PC-9 (cell line): ENCODE results near the gene OR6B1. TPM values are rescaled to one million over a fixed set of nuclear protein-coding genes. Genes with fewer than 3 reads are reported as not detected.

ENCODE experiments used
- BruUV-seq: library from RNA; stranded (reverse); fragments of 400-500 nt; replicated peaks from 2 replicates; lab custom pipeline; 2021; lab: Mats Ljungman, UMichigan
- CTCF ChIA-PET: fragments of 300-600 bp; sonication (Branson Sonifier 250); formaldehyde crosslinking; loops from one replicate; lab custom pipeline; 2022; ENCODE audit warnings: antibody characterized with exemption; lab: Charles Lee
- POLR2A ChIA-PET: fragments of 300-600 bp; sonication (Branson Sonifier 250); formaldehyde crosslinking; loops from one replicate; lab custom pipeline; 2022; ENCODE audit warnings: antibody characterized with exemption; ENCODE audit not compliant: unreplicated experiment; lab: Charles Lee
- DNase-seq, 2 experiments: peaks; one replicate each; pipeline versions ENCODE4 v3.0.0 to v3.0.0-alpha.2; 2015 to 2022; ENCODE audit warnings: mixed read lengths in 1 of 2
- H2AFZ ChIP-seq: fragments of 200-600 bp; sonication (generic); 2 replicates; pipeline ENCODE4 v1.8.1; 2017; ENCODE audit warnings: antibody characterized with exemption
- H3F3A ChIP-seq: fragments of 200-600 bp; sonication (generic); 2 replicates; pipeline ENCODE4 v1.8.1; 2017; ENCODE audit warnings: antibody characterized with exemption, mild to moderate bottlenecking, low read depth; ENCODE audit not compliant: insufficient read depth
- H3K27ac ChIP-seq: fragments of 200-600 bp; sonication (generic); 2 replicates; pipeline ENCODE4 v1.6.1; 2016; ENCODE audit warnings: mixed run types
- H3K27me3 ChIP-seq: fragments of 200-600 bp; sonication (generic); 2 replicates; pipeline ENCODE4 v1.6.1; 2016; ENCODE audit warnings: low read depth, mixed run types; ENCODE audit not compliant: insufficient read depth
- H3K36me3 ChIP-seq: fragments of 200-600 bp; sonication (generic); 2 replicates; pipeline ENCODE4 v1.6.1; 2016; ENCODE audit warnings: low read depth, mixed run types
- H3K4me1 ChIP-seq: fragments of 200-600 bp; sonication (generic); replicated peaks from 2 replicates; pipeline ENCODE4 v1.6.1; 2016; ENCODE audit warnings: mixed run types; ENCODE audit not compliant: insufficient read depth
- H3K4me2 ChIP-seq: fragments of 200-600 bp; sonication (generic); 2 replicates; pipeline ENCODE4 v1.6.1; 2017; ENCODE audit warnings: mixed run types
- H3K4me3 ChIP-seq: fragments of 200-600 bp; sonication (generic); 2 replicates; pipeline ENCODE4 v1.6.1; 2016; ENCODE audit warnings: mixed run types
- H3K79me2 ChIP-seq: fragments of 200-600 bp; sonication (generic); 2 replicates; pipeline ENCODE4 v1.6.1; 2017; ENCODE audit warnings: low read depth, mixed run types
- H3K9me2 ChIP-seq: fragments of 200-600 bp; sonication (generic); 2 replicates; pipeline ENCODE4 v1.8.1; 2017; ENCODE audit warnings: mild to moderate bottlenecking; ENCODE audit not compliant: insufficient read depth
- H3K9me3 ChIP-seq: fragments of 200-600 bp; sonication (generic); 2 replicates; pipeline ENCODE4 v1.8.1; 2016; ENCODE audit warnings: low read depth; ENCODE audit not compliant: insufficient read depth
- H4K20me1 ChIP-seq: fragments of 200-600 bp; sonication (generic); 2 replicates; pipeline ENCODE4 v1.8.1; 2017; ENCODE audit not compliant: insufficient read depth
- CTCF ChIP-seq: fragments of 200-600 bp; sonication (generic); conservative IDR thresholded peaks from 2 replicates; pipeline ENCODE4 v1.6.1; 2017; ENCODE audit warnings: mixed run types, antibody characterized with exemption, mild to moderate bottlenecking, moderate library complexity
- EZH2 ChIP-seq: fragments of 200-600 bp; sonication (generic); IDR thresholded peaks from 2 replicates; pipeline ENCODE4 v1.8.0; 2017; ENCODE audit warnings: antibody characterized with exemption, low read depth
- intact Hi-C: fragments of 100-400 bp; cut with micrococcal nuclease; formaldehyde crosslinking; loops from one replicate; pipeline ENCODE4 v1.10.0; 2022; ENCODE audit not compliant: unreplicated experiment
- total RNA-seq: library from RNA; stranded (reverse); gene quantifications from 2 replicates; pipeline ENCODE4 v1.2.3, GENCODE V29; 2021

Gene OR6B1
- total RNA-seq, 1 experiment from 2014 or later, result not detected

GRCh38 chr7:144035385-144035784 is 35.3 kb downstream of the OR6B1 start:
- no peaks in the 10 kb centered on the region for H4K20me1 ChIP-seq
- no peak for DNase-seq
- no TSS peak for BruUV-seq
- no peak overlapping the region for H2AFZ ChIP-seq
- H3K4me2 ChIP-seq, result no peak overlapping the region
- H3K79me2 ChIP-seq, result no peaks in the 10 kb centered on the region
- no peaks in the 10 kb centered on the region for H3K9me2 ChIP-seq
- no peaks in the 10 kb centered on the region for H3K36me3 ChIP-seq
- POLR2A ChIA-PET, result no interaction called here
- H3K27me3 ChIP-seq, result no peaks in the 10 kb centered on the region
- H3K9me3 ChIP-seq, result no peaks in the 10 kb centered on the region
- TF ChIP-seq CTCF (no peak), EZH2 (no peak)
- no peak overlapping the region for H3K4me3 ChIP-seq
- intact Hi-C loops, result no loop called here
- CTCF ChIA-PET, result no interaction called here
- no peaks in the 10 kb centered on the region for H3F3A ChIP-seq
- H3K4me1 ChIP-seq, result no peaks in the 10 kb centered on the region
- H3K27ac ChIP-seq, result no peak overlapping the region

GRCh38 chr7:144036302-144036885 is 36.3 kb downstream of the OR6B1 start:
- no peaks in the 10 kb centered on the region for H3K9me2 ChIP-seq
- ChIA-PET POLR2A (no interaction called here), CTCF (no interaction called here)
- no peak overlapping the region for H3K4me2 ChIP-seq
- no peaks in the 10 kb centered on the region for H3K79me2 ChIP-seq
- H3K27ac ChIP-seq, result no peak overlapping the region
- no peaks in the 10 kb centered on the region for H3K36me3 ChIP-seq
- no peak for TF ChIP-seq EZH2
- TF ChIP-seq CTCF, result no peak
- no peak for DNase-seq
- H4K20me1 ChIP-seq, result no peaks in the 10 kb centered on the region
- intact Hi-C loops, result no loop called here
- no peak overlapping the region for H2AFZ ChIP-seq
- H3K27me3 ChIP-seq, result no peaks in the 10 kb centered on the region
- H3K9me3 ChIP-seq, result no peaks in the 10 kb centered on the region
- no peaks in the 10 kb centered on the region for H3K4me1 ChIP-seq
- no peak overlapping the region for H3K4me3 ChIP-seq
- H3F3A ChIP-seq, result no peaks in the 10 kb centered on the region
- BruUV-seq, result no TSS peak

GRCh38 chr7:144037414-144038035 is 37.4 kb downstream of the OR6B1 start:
- no peak for DNase-seq
- no peaks in the 10 kb centered on the region for H3F3A ChIP-seq
- POLR2A ChIA-PET, result no interaction called here
- H3K79me2 ChIP-seq, result no peaks in the 10 kb centered on the region
- no peak overlapping the region for H3K4me2 ChIP-seq
- no peaks in the 10 kb centered on the region for H3K27me3 ChIP-seq
- intact Hi-C loops, result no loop called here
- H3K4me3 ChIP-seq, result no peak overlapping the region
- H3K9me2 ChIP-seq, result no peaks in the 10 kb centered on the region
- no peaks in the 10 kb centered on the region for H3K9me3 ChIP-seq
- no peaks in the 10 kb centered on the region for H4K20me1 ChIP-seq
- H3K4me1 ChIP-seq, result no peaks in the 10 kb centered on the region
- H3K27ac ChIP-seq, result no peak overlapping the region
- TF ChIP-seq EZH2 (no peak), CTCF (no peak)
- no TSS peak for BruUV-seq
- CTCF ChIA-PET, result no interaction called here
- no peak overlapping the region for H2AFZ ChIP-seq
- no peaks in the 10 kb centered on the region for H3K36me3 ChIP-seq
